Endothelial cell of hepatic sinusoid (primary cell): ENCODE data around the gene HID1.
"Not testable (repeated sequence)": the region's sequence is repeated elsewhere in the genome, so short reads cannot be mapped to it uniquely, and the experiment has no call there.

Experiments
- in situ Hi-C: cut with HindIII; loops from 2 replicates; pipeline ENCODE4 v1.10.0; 2017; ENCODE audit warnings: low sequenced_read_pairs

Gene HID1

DNA sequence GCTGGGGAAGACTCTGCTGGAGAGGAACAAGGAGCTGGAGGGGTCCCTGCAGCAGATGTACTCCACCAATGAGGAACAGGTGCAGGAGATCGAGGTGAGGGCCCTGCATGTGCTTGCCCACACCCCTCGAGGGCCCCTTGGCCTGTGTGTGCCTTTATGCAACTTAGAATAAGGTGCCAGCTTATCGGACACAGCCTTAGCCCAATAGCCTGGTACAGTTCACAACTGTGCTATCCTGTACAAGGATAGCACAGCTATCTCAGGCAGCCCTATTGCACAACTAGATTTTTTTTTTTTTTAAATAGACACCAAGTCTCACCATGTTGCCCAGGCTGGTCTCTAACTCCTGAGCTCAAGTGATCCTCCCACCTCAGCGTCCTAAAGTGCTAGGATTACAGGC lies 27.0 kb upstream of the HID1 start:
- in situ Hi-C loops: no loop called here

DNA sequence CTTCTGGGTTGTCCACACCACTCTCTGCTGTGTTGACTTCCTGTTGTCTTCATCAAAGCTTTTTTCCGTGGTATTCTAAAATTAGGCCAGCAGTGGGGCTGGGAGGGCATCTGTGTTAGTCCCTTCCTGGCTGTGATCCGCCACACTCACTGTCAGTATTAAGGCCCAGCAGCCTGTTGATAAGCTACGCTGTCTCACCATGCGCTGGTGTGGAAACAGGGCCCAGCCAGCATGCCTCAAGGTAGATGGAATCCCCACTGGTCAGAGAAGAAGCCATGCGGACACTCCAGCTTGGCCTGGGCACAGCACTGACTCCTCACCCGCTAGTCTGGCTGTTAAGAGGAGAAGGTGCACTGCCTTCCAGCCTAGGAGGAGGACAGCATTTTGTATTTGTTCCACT lies 26.2 kb upstream of the HID1 start:
- in situ Hi-C loops: no loop called here

DNA sequence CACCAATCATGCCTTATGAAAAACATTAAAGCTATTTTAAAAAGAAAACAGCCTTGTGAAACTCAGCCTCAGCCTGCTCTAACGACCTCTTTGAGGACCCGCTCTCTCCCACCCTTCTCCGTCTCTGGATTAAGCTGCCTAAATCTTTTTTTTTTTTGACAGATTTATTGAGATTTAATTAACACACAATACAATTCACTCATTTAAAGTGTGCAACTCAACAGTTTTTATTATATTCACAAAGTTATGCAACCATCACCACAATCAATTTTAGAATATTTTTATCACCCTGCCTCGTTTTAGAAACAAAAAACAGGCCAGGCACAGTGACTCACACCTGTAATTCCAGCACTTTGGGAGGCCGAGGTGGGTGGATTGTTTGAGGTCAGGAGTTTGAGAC lies 23.3 kb upstream of the HID1 start:
- in situ Hi-C loops: no loop called here

DNA sequence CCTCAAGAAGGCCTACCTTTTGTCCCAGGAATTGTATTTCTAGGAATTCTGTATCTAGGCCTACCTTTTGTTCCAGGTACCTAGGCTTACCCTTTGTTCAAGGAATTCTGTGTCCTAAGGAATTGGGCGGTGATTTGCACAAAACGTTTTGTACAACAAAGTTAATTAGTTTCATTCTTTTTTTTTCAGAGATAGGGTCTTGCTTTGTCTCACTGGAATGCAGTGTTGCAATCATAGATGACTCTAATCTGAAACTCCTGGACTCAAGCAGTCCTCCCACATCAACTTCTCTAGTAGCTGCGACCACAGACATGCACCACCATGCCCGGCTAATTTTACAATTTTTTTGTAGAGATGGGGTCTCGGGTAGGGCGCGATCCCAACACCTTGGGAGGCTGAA lies 21.9 kb upstream of the HID1 start:
- in situ Hi-C loops: no loop called here

DNA sequence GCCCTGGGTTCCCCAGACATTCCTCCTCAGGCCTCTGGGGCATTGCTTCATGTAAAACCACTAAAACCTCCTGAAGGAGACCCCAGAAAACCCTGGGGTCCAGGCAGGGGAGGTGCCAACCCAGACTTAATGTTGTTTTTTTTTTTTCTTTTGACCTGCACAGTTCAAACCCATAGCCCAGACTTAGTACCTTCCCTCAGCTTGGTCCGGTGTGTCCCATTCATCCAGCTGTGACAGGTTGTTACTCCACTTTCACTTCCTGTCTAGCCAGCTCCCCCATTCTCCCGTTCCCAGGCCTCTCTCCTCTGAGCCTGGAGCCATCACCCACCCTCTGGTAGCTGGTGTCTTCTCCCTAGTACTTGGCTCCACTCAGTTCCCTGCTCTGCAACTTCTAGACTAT lies 19.7 kb upstream of the HID1 start:
- in situ Hi-C loops: no loop called here

DNA sequence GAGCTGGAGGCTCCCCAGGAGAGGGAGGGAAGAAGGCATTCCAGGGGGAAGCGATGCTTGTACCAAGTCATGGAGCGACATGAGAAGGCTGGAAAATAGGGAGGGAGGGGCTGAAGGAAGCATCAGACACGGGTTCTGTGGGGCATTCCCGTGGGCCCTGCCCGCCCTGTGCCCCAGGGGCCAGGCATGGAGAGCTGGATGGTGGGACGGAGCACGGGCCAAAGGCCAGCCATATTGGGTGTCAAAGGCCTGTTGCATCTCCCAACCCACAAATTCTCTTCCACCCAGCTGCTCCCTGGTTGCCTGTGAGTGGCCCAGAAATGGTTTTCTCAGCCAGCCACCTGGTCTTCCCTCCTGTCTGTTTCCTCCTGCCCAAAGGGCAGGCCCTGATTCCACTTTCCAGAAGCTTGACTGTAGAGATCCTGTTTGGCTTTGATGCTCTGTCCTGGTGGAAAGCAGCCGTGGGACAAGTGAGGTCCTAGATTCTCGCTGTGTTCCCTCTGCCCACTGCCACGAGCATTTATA lies 18.1 kb upstream of the HID1 start:
- in situ Hi-C loops: no loop called here

DNA sequence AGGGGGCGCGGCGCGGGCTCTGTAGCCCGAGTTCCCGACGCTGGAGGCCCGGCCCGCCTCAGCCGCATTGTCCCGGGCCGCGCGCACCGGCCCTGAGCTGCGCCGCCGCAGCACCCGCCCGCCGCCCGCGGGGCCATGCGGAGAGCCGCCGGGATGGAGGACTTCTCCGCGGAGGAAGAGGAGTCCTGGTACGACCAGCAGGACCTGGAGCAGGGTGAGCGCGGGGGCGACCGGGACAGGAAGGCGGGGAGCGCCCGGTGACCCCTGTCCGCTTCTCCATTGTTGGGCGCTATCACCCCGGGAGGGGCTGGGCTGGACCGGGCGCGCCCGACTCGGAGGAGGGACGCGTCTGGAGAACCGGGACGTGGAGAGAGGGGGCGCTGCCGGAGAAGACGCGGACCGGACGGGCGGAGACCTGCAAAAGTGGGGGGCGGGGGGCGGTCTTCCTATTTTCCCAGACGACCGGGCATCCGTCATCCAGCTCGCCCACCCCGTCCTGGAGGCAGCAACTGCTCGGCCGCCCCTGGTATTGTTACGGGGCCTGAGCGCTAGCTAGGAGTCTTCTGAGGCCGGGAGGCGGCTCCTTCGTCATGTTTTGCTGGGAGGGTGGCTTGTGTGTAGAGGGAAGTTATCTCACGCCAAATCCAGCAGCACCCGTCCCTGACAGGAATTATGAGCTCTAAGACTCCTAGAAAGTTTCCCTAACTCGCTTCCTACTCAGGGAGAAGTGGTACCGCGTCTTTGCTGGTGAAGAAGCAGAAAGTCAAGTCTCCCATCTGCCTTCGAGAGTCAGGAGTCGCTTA lies 15.6 kb upstream of the HID1 start:
- in situ Hi-C loops: no loop called here

DNA sequence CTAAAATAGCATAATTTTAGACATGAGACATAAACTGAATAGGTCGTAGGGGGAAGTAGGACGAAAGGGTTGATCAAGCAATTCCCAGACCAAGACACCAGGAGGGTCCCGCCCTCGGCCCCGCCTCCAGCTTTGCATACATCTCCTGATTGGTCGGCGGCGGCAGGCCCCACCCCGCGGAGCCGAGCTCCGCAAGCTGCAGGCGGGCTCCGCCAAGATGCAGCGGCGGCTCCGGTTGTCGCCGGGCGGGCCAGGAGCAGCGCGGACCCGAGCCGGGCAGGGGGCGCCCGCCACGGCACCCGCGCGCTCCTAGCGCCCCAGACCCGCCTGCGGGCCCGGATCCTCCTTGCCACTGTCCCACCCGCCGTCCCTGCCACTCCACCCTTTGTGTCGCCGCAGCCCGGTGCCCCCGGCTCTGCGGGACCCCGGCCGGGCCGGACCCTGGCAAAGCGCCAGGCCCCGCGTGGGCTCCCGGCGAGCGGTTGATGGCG lies 14.9 kb upstream of the HID1 start, which contains the start of gene CDR2L:
TSS of gene CDR2L (plus strand) at position 215 of the 491 bp plus-strand sequence. CDS start 412 bp downstream, outside the sequence.
- in situ Hi-C loops: no loop called here

DNA sequence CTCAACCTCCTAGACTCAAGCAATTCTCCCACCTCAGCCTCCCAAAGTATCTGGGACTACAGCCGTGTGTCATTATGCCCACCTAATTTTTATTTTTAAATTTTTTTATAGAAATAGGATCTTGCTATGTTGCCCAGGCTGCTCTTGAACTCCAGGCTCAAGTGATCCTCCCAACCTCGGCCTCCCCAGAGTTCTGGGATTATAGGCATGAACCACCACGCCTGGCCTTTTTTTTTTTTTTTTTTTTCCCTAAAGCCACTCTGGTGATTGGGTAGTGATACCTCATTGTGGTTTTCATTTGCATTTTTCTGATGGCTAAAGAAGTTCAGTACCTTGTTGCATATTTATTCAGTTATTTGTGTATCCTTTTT lies 13.6 kb upstream of the HID1 start:
- in situ Hi-C loops: no loop called here

DNA sequence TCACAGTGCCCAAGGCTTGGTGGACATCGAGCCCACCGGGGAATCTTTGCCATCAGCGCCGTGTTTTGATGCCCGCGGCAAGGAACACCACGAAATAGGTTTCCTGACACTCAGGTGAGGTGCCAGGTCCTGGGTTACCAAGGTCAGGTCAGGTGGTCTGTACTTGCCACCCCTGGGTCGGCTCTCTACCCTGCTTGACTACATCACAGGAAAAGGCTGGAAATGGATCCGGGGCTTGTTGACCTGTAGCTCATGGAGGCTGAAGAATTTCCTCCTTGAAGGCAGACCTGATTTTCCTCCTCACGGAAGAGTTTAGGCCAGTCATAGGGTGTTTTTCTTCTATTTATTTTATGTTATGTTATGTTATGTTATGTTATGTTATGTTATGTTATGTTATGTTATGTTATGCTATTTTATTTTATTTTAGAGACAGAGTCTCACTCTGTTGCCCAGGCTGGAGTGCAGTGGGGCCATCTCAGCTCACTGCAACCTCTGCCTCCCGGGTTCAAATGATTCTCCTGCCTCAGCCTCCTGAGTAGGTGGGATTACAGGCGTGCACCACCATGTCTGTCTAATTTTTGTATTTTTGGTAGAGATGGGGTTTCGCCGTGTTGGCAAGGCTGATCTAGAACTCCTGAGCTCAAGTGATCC lies 10.2 kb upstream of the HID1 start:
- in situ Hi-C loops: not testable (repeated sequence)

DNA sequence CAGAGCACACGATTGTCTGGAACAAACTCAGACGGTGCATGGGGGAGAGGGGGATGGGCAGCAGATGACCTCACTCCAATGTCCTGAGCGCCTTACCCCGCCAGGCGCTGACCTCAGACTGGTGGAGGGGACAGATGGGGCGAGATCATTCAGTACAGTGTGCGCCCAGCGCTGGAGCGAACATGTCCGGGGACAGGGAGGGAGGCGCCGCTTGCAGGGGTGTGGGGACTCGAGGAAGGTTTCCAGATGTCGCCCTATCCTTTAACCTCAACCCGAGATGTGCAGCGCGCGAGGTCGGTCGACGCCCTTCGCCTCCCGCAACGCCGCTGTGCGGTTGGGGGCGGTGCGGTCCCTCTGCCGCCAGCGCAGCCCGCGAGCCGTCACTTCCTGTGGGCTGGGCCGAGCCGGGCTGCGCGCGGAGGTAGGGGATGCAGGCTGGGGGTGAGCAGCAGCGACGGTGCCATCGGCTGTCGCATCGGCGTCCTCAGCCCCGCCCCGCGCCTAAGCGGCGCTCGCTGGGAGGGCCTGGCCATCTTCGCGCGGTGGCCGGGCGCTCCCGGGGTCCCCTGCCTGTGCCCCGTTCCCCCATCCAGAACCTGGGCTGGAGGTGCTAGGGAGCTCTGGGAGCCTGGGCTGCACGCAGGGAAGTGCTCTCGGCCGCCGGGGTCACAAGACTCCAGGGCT lies 9.6 kb upstream of the HID1 start:
- in situ Hi-C loops: no loop called here

DNA sequence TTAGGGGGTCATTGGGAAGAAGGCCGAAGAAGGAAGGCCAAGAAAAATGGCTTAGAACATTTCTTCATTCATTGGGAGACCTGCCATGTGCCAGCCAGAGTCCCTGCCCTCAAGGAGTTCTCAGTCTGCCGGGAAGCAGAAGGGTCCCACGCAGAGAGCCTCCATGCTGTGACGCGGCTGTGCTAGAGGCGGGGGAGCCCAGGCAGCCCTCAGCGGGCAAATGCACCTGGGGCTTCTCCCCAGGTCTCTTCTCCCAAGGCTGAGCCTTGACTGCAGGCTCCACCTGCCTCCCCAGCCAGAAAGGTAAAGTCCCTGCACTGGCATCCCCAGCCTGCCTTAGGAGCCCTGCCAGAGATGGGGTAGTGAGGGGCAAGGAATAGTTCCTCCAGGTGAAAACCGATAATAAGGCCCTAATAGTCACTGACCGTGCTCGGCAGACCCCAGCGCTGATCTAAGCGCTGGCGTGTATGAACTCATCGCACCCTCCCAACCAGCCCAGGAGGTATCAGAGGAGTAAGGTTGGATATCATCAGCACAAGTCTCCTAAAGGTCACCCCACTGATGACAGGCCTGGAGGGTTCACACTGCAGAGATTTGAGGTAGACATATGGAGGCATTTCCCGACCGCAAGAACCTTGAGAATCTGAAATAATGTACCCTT lies 8.9 kb upstream of the HID1 start:
- in situ Hi-C loops: no loop called here

DNA sequence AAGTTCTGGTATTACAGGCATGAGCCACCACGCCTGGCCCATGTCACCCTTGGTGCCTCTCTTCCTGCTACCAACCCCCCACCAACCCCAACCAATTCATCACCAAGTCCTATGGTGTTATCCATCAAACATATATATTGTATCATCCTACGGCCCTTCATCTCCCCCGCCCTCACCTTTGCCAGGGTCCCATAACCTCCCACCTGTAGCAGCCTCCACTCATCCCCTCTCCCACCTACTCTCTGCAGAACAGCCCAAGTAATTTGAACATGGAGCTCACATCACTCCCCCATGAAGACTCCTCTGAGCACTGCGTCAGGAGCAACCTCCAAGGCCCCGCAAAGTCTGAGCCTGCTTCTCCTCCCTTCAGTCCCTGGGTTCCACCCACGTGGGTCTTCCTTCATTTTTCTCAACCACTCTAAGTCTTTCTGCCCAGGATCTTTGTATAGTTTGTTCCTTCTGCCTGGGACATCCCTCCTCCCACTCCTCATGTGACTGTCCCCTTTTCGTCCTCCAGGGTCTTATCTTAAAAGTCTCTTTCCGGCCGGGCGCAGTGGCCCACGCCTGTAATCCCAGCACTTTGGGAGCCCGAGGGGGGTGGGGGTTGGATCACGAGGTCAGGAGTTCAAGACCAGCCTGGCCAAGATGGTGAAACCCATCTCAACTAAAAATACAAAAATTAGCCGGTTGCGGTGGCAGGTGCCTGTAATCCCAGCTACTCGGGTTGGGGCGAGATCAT lies 7.0 kb upstream of the HID1 start:
- in situ Hi-C loops: no loop called here

DNA sequence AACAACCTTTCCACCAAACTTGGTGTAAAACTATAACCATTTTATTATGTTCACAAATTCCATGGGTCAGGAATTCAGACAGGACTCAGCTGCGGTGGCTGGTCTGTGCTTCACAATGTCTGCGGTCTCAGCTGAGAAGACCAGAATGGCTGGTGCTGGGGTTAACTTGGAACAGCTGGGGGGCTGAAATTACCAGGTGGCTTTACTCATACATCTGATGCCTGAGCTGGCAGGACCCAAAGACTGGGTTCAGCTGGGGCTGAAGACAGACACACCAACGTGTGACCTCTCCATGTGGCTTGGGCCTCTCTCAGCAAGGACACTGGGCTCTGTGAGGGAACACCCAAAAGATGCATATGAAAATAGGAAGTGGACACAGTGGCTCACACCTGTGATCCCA lies 5.7 kb upstream of the HID1 start:
- in situ Hi-C loops: no loop called here

DNA sequence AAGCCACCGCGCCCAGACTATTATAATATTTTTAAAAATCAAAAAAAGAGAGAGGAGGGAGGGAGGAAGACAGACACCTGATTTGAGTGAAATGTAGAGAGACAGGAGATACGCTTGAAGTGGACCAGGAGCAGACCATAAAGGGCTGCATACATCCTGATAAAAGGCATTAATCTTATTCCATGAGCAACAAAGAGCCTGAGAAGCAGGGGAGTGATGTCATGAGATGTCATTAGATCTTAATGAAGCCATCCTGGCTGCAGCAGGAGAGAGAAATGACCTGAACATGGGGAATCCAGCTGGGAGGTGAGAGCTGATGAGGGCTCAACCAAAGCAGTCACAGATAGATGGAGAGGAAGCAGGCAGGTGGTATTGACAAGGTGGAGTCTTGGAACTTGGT lies 5.2 kb upstream of the HID1 start:
- in situ Hi-C loops: no loop called here

DNA sequence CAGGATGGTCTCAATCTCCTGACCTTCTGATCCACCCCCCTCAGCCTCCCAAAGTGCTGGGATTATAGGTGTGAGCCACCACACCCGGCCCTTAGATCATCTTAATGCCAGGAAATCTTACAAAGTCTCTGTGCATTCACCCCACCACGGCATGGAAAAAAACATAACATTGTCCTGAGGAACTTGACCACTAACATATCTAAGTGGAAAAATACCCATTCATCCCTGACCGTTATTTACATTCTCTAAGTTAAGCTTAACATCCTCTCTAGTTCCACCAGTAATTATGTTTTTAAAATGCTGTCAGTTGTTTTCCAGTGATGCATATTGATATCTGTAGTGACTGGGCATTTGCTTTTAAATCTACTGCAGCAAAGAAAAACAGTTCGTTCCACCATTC lies 3.4 kb upstream of the HID1 start:
- in situ Hi-C loops: no loop called here

DNA sequence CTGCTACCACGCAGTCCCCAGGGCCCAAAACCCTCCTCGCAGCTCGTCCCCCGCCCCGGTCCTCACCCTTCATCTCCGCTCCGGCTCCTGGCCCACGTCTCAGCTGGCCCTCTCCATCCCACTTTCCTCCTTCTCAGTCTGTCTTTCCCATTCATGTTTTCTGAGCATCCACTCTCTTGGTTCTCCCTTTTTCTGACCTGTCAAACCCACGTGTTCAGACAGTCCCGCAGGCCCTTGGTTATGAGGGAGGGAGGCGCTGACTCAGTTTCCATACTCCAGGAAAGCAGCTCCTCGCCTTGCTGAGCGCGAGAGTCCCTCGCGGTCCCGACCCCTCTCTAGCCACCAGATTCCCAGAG lies 392 bp upstream of the HID1 start:
- in situ Hi-C loops: no loop called here

DNA sequence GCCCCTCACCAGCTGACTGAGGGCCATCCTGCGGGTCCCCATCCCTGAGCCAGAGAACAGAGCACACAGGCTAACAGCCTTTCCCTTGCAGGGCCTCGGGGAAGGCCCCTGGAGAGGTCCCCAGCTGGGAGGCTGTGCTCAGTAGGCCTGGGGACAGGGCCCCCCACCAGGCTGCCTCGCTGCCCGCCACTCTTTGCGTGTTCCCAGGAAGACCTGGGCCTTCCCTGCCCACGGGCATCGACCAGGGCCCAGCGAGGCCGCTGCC lies 785 bp downstream of the HID1 start:
- in situ Hi-C loops: no loop called here

DNA sequence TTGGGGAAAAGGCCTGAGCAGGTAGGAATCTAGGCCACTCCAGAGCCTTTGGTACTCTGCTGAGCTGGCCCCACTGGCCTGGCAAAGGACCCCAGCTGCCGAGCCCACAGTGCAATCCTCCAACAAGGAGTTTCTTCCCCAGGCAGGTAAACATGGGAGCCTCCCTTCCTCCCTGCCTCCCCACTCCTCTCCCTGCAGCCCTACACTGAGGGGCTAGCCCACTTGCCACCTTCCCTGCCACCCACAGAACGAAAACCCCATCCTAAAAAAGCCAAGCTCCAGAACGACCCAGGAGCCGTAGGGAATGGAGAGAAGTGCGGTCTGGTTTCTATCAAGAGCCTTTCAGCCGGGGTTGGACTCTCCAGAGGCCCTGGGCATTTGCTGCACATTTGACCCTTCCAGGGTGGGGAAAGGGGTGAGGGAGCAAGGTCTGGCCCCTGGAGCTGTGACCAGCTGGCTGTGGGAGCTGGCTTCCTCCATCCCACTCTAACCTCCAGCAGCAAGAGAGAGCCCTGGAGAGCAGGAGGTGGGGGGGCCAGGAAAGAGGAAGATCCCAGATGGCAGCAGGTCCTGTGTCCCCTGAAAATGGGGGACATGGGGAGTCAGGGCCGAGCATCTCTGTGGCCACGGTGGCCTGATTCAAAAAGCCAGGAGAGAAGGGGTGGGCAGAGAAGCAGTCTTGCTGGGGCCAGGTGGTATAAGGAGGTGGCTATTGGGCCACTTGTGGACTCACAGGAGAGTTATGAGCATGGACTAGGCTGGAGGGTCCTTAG lies 1.3 kb downstream of the HID1 start:
- in situ Hi-C loops: no loop called here

DNA sequence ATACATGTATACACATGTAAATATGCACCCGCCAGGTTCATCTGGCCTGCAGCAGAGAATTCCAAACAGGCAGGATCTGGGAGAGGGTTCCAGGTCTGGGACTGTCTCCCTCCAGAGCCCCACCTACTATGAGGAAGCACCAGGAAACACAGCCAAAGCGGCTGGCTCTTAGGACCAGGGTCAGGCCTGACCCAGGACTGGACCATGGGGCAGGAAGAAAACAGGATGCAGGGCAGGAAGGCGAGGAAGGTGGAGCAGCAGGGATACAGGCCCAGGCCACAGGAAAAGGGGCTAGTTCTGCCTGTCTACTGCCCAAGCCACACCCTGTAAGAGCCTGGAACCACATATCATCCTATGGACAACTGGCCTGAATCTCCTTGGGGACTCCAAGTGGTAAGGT lies 2.2 kb downstream of the HID1 start:
- in situ Hi-C loops: no loop called here
